Lung (tissue), 12 donors: ENCODE data around the gene DNAJB13. TPM values are rescaled to one million over a fixed set of nuclear protein-coding genes. Genes with fewer than 3 reads are reported as not detected.

Source experiments
- ATAC-seq: fragments of 200-7000 bp; cut with Tn5 transposase; one replicate; pipeline ENCODE4 v1.9.1; 2020; ENCODE audit warnings: moderate number of reproducible peaks; ENCODE audit not compliant: insufficient read depth, low FRiP score
- DNase-seq, 3 donors: peaks; one replicate each; pipeline ENCODE4 v3.0.0-alpha.2; 2013 to 2017
- H3K27ac ChIP-seq, 2 donors: one replicate each; pipeline ENCODE4 v1.5.1; 2013; ENCODE audit warnings: mild to moderate bottlenecking in 2 of 2, moderate library complexity in 2 of 2, control low read depth in 1 of 2, inconsistent platforms in 1 of 2, low read depth in 1 of 2, low read length in 1 of 2
- H3K27me3 ChIP-seq, 3 donors: one replicate each; pipeline ENCODE4 v1.5.1; 2013; ENCODE audit warnings: low read length in 2 of 3; ENCODE audit not compliant: control insufficient read depth in 3 of 3, insufficient read depth in 3 of 3
- H3K36me3 ChIP-seq, 4 donors: one replicate each; pipeline ENCODE4 v1.5.1; 2013; ENCODE audit warnings: low read length in 4 of 4, mild to moderate bottlenecking in 1 of 4, moderate library complexity in 1 of 4; ENCODE audit not compliant: control insufficient read depth in 4 of 4, insufficient read depth in 4 of 4
- H3K4me1 ChIP-seq, 5 donors: one replicate each; pipeline ENCODE4 v1.5.1; 2013; ENCODE audit warnings: low read length in 5 of 5, mild to moderate bottlenecking in 2 of 5, moderate library complexity in 1 of 5; ENCODE audit not compliant: control insufficient read depth in 5 of 5, insufficient read depth in 5 of 5
- H3K4me3 ChIP-seq: one replicate; pipeline ENCODE4 v1.5.1; 2013; ENCODE audit warnings: mild to moderate bottlenecking, control low read depth, moderate library complexity
- H3K9ac ChIP-seq, 2 donors: one replicate each; pipeline ENCODE4 v1.5.1; 2013; ENCODE audit warnings: low read length in 2 of 2, control low read depth in 1 of 2; ENCODE audit not compliant: insufficient read depth in 1 of 2
- H3K9me3 ChIP-seq, 4 donors: one replicate each; pipeline ENCODE4 v1.5.1; 2013; ENCODE audit warnings: low read length in 3 of 4, mild to moderate bottlenecking in 1 of 4, moderate library complexity in 1 of 4; ENCODE audit not compliant: control insufficient read depth in 4 of 4, insufficient read depth in 3 of 4
- CTCF ChIP-seq: IDR thresholded peaks from 2 replicates; pipeline ENCODE4 v1.5.1; 2012; ENCODE audit warnings: mild to moderate bottlenecking; ENCODE audit errors: control extremely low read depth, extremely low read depth
- WGBS, 2 donors: extraction: QIAGEN DNeasy Blood & Tissue Kit; methylation state at CpG; one replicate each; pipeline ENCODE4 v1.1.7; 2013; 5-methylcytosine and 5-hydroxymethylcytosine counted together
- polyA plus RNA-seq, 2 donors: library from polyadenylated mRNA; stranded (reverse); fragments of 200-250 nt; gene quantifications; one replicate each; pipeline ENCODE4 v1.2.1, GENCODE V29; 2013
- total RNA-seq, 2 donors: library from RNA; depleted of rRNA in 1 of 2; stranded (reverse); fragments of >200 nt in 1 of 2; gene quantifications; one replicate each; pipeline ENCODE4 v1.2.1, GENCODE V29; 2014 to 2021
- donor health status: control.
- donor health status: control.
- donor health status: Bipolar disorder and iron deficiency.
- donor health status: healthy.
- donor health status: DM: yes; HTN: yes; CAD: no.

The DNAJB13 gene
- total and polyA plus RNA-seq, 4 donors: 5.4 to 11.9 (median 6.4) TPM

GRCh38 chr11:74019860-74020259 is 69.0 kb downstream of the DNAJB13 start:
- H3K27ac ChIP-seq: peak overlapping the region in 1 of 2 donors; percentile 73
- 66 to 80% methylated on average over 4 of the region's 4 CpGs for WGBS, 2 donors
- no peaks in the 10 kb centered on the region for H3K27me3 ChIP-seq
- H3K9ac ChIP-seq: no peak overlapping the region
- no peak overlapping the region for H3K4me3 ChIP-seq
- TF ChIP-seq CTCF: no peak
- no peaks in the 10 kb centered on the region for H3K9me3 ChIP-seq
- H3K4me1 ChIP-seq: peaks cover 4 to 19% (median 7%) of the 10 kb centered on the region in 5 donors
- no peak for ATAC-seq
- DNase-seq: no peak
- peaks cover 0 to 8% (median 1%) of the 10 kb centered on the region in 4 donors for H3K36me3 ChIP-seq

Other genes starting within 250 kb of the DNAJB13 start
- gene RAB6A, start 190.0 kb upstream of the DNAJB13 start, total RNA-seq: 100 to 1,000 TPM in 1 of 2 donors, 10 to 100 TPM in 1; 93.2 to 159 TPM
- gene RAB6A, start 190.0 kb upstream of the DNAJB13 start, polyA plus RNA-seq: 10 to 100 TPM; 45.8 to 70.3 TPM
- gene MRPL48, start 163.2 kb upstream of the DNAJB13 start, total RNA-seq: 10 to 100 TPM; 24.7 to 37.3 TPM
- 10 to 100 TPM; 20.5 to 38.1 TPM for gene MRPL48, start 163.2 kb upstream of the DNAJB13 start, polyA plus RNA-seq
- gene COA4, start 74.2 kb upstream of the DNAJB13 start, total RNA-seq: 10 to 100 TPM; 40.0 to 65.4 TPM
- 100 to 1,000 TPM in 1 of 2 donors, 10 to 100 TPM in 1; 75.0 to 105 TPM for gene COA4, start 74.2 kb upstream of the DNAJB13 start, polyA plus RNA-seq
- gene PAAF1, start 74.0 kb upstream of the DNAJB13 start, total RNA-seq: 10 to 100 TPM; 14.6 to 23.3 TPM
- gene PAAF1, start 74.0 kb upstream of the DNAJB13 start, polyA plus RNA-seq: 10 to 100 TPM; 10.2 to 13.3 TPM
- 100 to 1,000 TPM in 1 of 2 donors, 10 to 100 TPM in 1; 74.1 to 207 TPM for gene UCP2, start 31.8 kb downstream of the DNAJB13 start, total RNA-seq
- 100 to 1,000 TPM in 1 of 2 donors, 10 to 100 TPM in 1; 44.7 to 203 TPM for gene UCP2, start 31.8 kb downstream of the DNAJB13 start, polyA plus RNA-seq
- 1 to 10 TPM; 1.7 to 2.8 TPM for gene UCP3, start 58.1 kb downstream of the DNAJB13 start, total RNA-seq
- gene UCP3, start 58.1 kb downstream of the DNAJB13 start, polyA plus RNA-seq: 1 to 10 TPM; 1.0 to 1.9 TPM
- gene C2CD3, start 220.0 kb downstream of the DNAJB13 start, total RNA-seq: 10 to 100 TPM; 27.8 to 31.3 TPM
- gene C2CD3, start 220.0 kb downstream of the DNAJB13 start, polyA plus RNA-seq: 10 to 100 TPM; 10.2 to 13.7 TPM
- 10 to 100 TPM; 34.6 to 37.7 TPM for gene PPME1, start 220.3 kb downstream of the DNAJB13 start, total RNA-seq
- 10 to 100 TPM; 22.4 to 24.9 TPM for gene PPME1, start 220.3 kb downstream of the DNAJB13 start, polyA plus RNA-seq